Left lobe of liver (tissue), 2 donors: Measurements from ENCODE around the gene SLC66A2. TPM values are rescaled to one million over a fixed set of nuclear protein-coding genes. Genes with fewer than 3 reads are reported as not detected.
"Not testable (repeated sequence)": the region's sequence is repeated elsewhere in the genome, so short reads cannot be mapped to it uniquely, and the experiment has no call there.

Experiments
- ATAC-seq: fragments of 200-7000 bp; cut with Tn5 transposase; one replicate; pipeline ENCODE4 v1.9.1; 2020; ENCODE audit warnings: mild to moderate bottlenecking, moderate library complexity
- DNase-seq: peaks from one replicate; pipeline ENCODE4 v3.0.0-alpha.2; 2020; ENCODE audit warnings: low spot score
- total RNA-seq: library from RNA; stranded (reverse); gene quantifications from one replicate; pipeline ENCODE4 v1.2.1, GENCODE V29; 2021
- donor health status: DM: no; HTN: no; CAD: no; lungs with moderate emphysema.
- donor health status: DM: no; HTN: yes; CAD: no.

SLC66A2 gene
- total RNA-seq, 1 donor from 2014 or later: 140 TPM

GRCh38 chr18:79884294-79884962 lies 67.0 kb downstream of the SLC66A2 start:
- DNase-seq (no peak), ATAC-seq (no peak)

GRCh38 chr18:79883461-79884293 lies 67.8 kb downstream of the SLC66A2 start:
- DNase-seq (no peak), ATAC-seq (no peak)

DNA sequence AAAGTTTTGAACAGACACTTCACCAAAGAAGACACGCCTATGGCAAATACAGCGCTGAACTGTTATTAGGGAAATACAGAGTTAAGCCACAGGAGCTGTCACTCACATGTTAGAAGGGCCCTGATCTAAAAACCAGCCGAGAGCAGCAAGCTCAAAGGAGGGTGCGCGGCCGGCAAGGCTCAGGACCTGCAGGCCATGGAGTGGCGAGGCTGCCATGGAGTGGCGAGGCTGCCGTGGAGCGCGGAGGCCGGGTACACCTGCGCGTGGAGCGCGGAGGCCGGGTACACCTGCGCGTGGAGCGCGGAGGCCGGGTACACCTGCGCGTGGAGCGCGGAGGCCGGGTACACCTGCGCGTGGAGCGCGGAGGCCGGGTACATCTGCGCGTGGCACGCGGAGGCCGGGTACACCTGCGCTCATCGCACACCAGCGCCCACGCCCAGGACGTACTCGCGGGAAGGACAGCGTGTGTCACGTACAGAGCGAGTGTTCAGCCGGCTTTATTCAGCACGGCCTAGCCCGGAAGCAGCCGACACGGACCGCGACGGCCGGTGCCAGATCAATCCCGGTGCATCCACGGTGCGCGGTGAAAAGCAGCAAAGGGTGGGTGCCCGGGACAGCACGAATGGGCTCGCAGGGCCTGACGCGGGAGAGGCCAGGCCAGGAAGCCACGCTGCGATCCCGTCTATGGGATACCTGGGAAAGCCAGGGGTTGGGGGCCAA lies 68.8 kb downstream of the SLC66A2 start:
- no peak for ATAC-seq
- peak; percentile 23 for DNase-seq

DNA sequence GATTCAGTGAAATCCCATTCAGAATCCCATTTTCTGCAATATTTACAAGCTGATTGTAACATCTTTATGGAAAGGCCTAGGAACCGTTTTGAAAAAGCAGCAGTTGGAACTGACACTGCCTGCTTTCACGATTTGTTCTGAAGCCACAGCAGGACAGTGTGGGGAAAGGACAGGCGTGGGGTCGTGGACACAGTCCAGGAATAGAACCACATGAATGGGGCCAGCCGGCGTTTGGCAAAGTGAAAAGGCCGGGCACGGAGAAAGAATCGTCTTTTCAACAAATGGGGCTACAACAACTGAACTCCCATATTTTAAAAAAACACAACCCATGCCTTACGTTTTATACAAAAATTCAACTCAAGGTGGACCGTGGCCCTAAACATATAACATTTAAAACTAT lies 69.8 kb downstream of the SLC66A2 start:
- no peak for DNase-seq
- no peak for ATAC-seq

- no peak for ATAC-seq
- no peak for DNase-seq
Measured at GRCh38 chr18:79879566-79879965, 71.9 kb downstream of the SLC66A2 start.

- DNase-seq (peak; percentile 27), ATAC-seq (no peak)
Measured at GRCh38 chr18:79878741-79879378, 72.6 kb downstream of the SLC66A2 start.

DNA sequence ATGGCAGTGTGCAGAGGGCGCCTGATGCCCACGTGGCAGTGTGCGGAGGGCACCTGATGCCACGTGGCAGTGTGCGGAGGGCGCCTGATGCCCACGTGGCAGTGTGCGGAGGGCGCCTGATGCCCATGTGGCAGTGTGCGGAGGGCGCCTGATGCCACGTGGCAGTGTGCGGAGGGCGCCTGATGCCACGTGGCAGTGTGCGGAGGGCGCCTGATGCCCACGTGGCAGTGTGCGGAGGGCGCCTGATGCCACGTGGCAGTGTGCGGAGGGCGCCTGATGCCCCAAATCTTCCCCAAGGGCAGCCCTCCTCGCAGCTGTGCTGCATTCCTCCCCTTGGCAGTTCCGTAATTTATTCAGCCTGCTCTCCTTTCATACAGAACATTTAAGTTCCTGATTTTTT lies 73.2 kb downstream of the SLC66A2 start:
- not testable (repeated sequence) for ATAC-seq

DNA sequence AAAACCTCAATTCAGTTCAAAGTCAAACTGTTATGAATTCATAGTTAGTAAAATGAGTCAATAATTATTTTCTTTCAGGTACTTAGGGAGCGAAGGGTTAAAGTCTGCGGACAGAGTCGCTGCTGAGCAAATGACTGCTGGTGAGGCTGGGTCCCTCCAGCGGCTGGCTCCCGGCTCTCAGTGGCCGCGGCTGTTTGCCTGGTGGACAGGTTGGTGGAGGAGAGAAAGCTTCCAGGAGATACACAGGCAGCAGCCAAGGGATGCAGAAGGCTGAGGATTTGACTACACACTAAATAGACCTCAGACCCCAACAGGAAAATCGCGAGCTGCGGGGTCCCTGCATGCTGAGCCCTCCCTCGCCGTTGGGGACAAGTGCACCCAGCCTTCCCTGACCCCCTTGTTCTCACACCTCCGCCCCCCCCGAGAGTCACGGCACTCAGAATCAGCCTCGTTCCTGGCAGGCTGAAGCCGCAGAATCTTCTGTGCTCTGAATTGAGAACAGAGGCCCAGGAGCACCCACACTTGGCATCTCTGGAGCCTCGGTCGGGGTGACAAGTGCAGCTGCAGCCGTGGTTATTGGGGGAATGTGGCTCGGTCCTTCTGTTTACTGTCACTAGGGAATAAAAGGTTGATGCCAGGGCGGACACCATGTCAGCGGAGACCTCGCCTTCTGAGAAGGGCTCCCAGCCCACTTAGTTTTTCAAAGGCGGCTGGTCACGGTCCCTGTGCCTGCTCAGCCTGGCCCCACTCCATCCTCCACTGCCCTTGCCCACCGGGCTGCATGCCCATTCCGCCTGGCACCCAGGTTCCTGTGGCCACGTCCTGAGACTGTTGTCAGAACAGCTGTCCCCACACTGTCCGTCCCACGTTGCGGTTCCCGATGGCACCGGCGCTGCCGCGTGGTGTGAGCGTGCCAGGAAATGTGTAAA lies 74.0 kb downstream of the SLC66A2 start:
- DNase-seq: peak; percentile 39
- no peak for ATAC-seq

More for the DNA sequence above, 73.2 kb downstream of the SLC66A2 start:
- DNase-seq: not testable (repeated sequence)

GRCh38 chr18:79876497-79876896 lies 75.0 kb downstream of the SLC66A2 start:
- no peak for ATAC-seq
- DNase-seq: peak; percentile 36

DNA sequence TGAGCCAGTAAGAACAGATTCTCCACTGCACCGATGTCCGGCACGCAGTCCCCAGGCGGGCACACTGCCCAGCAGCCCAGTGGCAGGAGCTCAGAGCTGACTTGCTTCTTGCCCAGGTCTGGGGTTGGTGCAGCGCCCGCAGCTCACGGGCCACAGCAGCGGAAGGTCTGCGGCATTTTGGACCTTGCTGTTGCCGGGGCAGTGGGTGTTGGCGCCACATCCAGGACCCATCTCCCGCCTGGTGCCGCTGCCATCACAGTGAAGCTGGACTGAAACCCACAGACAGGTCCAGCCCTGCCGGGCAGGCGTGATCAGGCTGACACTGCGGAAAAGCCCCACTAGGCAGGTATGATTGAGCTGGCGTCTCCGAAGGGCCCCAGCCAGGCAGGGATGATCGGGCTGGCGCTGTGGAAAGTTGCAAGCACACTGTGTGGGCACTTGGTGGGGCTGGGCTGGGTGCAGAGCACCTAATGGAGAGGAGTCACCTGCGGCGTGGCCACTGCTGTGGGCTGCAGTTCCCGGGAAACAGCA lies 75.5 kb downstream of the SLC66A2 start:
- DNase-seq: peak; percentile 34
- ATAC-seq: no peak

- no peak for ATAC-seq
- peak; percentile 30 for DNase-seq
Measured at GRCh38 chr18:79875531-79875919, 75.9 kb downstream of the SLC66A2 start.

- peak; percentile 37 for DNase-seq
- no peak for ATAC-seq
Measured at GRCh38 chr18:79874553-79875530, 76.6 kb downstream of the SLC66A2 start.

- ATAC-seq (no peak), DNase-seq (peak; percentile 40)
Measured at GRCh38 chr18:79873449-79874110, 77.9 kb downstream of the SLC66A2 start.

- DNase-seq (peak; percentile 28), ATAC-seq (no peak)
Measured at GRCh38 chr18:79872527-79873444, 78.7 kb downstream of the SLC66A2 start.

- DNase-seq (peak; percentile 30), ATAC-seq (no peak)
Measured at GRCh38 chr18:79871481-79872091, 79.9 kb downstream of the SLC66A2 start.

DNA sequence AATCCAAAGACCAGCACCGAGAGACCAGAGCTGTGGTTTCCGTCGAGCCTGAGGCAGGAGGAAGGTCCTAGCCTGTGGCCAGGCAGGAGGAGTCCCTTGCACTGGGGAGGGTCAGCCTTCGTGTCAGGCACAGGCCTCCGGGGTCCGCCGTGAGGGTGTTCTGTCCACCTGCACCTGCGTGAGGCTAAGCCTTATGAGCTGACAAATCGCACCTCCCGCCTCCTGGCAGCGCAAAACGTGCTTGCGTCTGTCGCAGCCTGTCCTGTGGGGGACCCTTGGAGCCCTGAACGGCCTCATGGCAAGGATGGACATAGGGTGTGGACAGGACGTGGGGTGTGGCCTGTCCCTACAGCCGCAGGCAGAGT lies 80.4 kb downstream of the SLC66A2 start:
- peak; percentile 32 for DNase-seq
- ATAC-seq: no peak
